Heart left ventricle (tissue), 16 donors: ENCODE data around the gene HOXD10. TPM values are rescaled to one million over a fixed set of nuclear protein-coding genes. Genes with fewer than 3 reads are reported as not detected.

ENCODE experiments used
- ATAC-seq, 4 donors: fragments of 200-7000 bp; cut with Tn5 transposase; one replicate each; pipeline ENCODE4 v1.9.1; 2020 to 2022; ENCODE audit warnings: moderate library complexity in 4 of 4, mild to moderate bottlenecking in 3 of 4, moderate number of reproducible peaks in 1 of 4
- DNase-seq, 5 donors: peaks; one replicate each; pipeline ENCODE4 v3.0.0-alpha.2; 2020
- H3K27ac ChIP-seq, 12 donors: fragments of 200-600 bp; sonication (generic) in 4 of 12; one replicate each; pipeline versions ENCODE4 v1.5.0 to v1.8.0; 2016 to 2022; ENCODE audit warnings: mild to moderate bottlenecking in 2 of 12
- H3K27me3 ChIP-seq, 9 donors: fragments of 200-600 bp; sonication (generic) in 2 of 9; one replicate each; pipeline versions ENCODE4 v1.5.1 to v1.8.0; 2016 to 2022; ENCODE audit warnings: mild to moderate bottlenecking in 3 of 9
- H3K36me3 ChIP-seq, 9 donors: fragments of 200-600 bp; sonication (generic) in 2 of 9; one replicate each; pipeline versions ENCODE4 v1.5.0 to v1.8.0; 2018 to 2022; ENCODE audit warnings: mild to moderate bottlenecking in 2 of 9
- H3K4me1 ChIP-seq, 12 donors: fragments of 200-600 bp; sonication (generic) in 4 of 12; one replicate each; pipeline versions ENCODE4 v1.5.0 to v1.8.0; 2016 to 2022; ENCODE audit warnings: mild to moderate bottlenecking in 3 of 12
- H3K4me3 ChIP-seq, 12 donors: fragments of 200-600 bp; sonication (generic) in 4 of 12; one replicate each; pipeline versions ENCODE4 v1.5.0 to v1.8.0; 2017 to 2022; ENCODE audit warnings: mild to moderate bottlenecking in 9 of 12, moderate library complexity in 4 of 12
- H3K9me3 ChIP-seq, 12 donors: fragments of 200-600 bp; sonication (generic) in 4 of 12; one replicate each; pipeline versions ENCODE4 v1.5.0 to v1.8.0; 2016 to 2022; ENCODE audit warnings: mild to moderate bottlenecking in 1 of 12
- POLR2A ChIP-seq, 2 donors: fragments of 450-650 bp; IDR thresholded peaks; one replicate each; pipeline ENCODE4 v1.6.1; 2017; ENCODE audit warnings: antibody characterized with exemption in 2 of 2, mild to moderate bottlenecking in 2 of 2, moderate library complexity in 2 of 2
- WGBS, 4 donors: extraction: QIAGEN DNeasy Blood & Tissue Kit in 2 of 4; methylation state at CpG; one replicate each; pipeline versions ENCODE4 v1.1.5 to v1.1.7; 2013 to 2018; 5-methylcytosine and 5-hydroxymethylcytosine counted together
- intact Hi-C, 10 donors: fragments of 100-400 bp; cut with DNase I; formaldehyde crosslinking; loops; one replicate each; pipeline versions ENCODE4 v1.11.1 to v1.14.2; 2022
- polyA plus RNA-seq, 2 donors: library from polyadenylated mRNA; stranded (reverse); fragments of 200-250 nt; gene quantifications; one replicate each; pipeline ENCODE4 v1.2.3, GENCODE V29; 2013
- total RNA-seq, 9 donors: library from RNA; depleted of rRNA in 2 of 9; stranded (reverse); fragments of >200 nt in 2 of 9; fragmentation: NEBNext Ultra II Directional in 3 of 9; extraction: Animal tissue kit (Norgen Biotek cat#: 25700) in 3 of 9; gene quantifications; one replicate each; pipeline versions ENCODE4 v1.1.0 to v1.2.4, GENCODE V29; 2016 to 2023
- TF ChIP-seq, protein P1 (sequence below), 12 donors: fragments of 200-600 bp; sonication (generic) in 4 of 12; IDR thresholded peaks; one replicate each; pipeline versions ENCODE4 v1.5.0 to v1.8.0; 2018 to 2022; ENCODE audit warnings: antibody characterized with exemption in 12 of 12, mild to moderate bottlenecking in 5 of 12
- donor health status: ischemic (EF 13 %, LVEDD 7.1; RV severe dilation, severe dysfunction).
- donor health status: healthy with polysubstance abuse.
- donor health status: DM: no; HTN: yes; CAD: no.
- donor health status: DM: no; HTN: no; CAD: no.
- donor health status: ischemic (EF 25% LVEDD 6.9; RV normal size, moderate dysfunction).
- donor health status: ischemic (EF 25% LVEDD 5.7; RV mildly dilated, moderate dysfunction).
- donor health status: healthy.
- donor health status: DM: yes; HTN: yes; CAD: no.
- donor health status: ischemic (EF 35%, LVEDD 5.7; RV mildly dilated, moderate dysfunction).
- donor health status: nonischemic (EF 11% LVEDD 7.7; RV severe dilation, severe dysfunction).
- donor health status: DM: yes; HTN: yes; CAD: no.
- donor health status: PGD.
- donor health status: ischemic (EF 29% LVEDD 5.4; RV normal size, mild dysfunction).
- donor health status: nonischemic (EF 23%, LVEDD 6.1; RV moderate dilation, normal function).

The HOXD10 gene
- total and polyA plus RNA-seq, 11 donors = 0.03 to 0.43 TPM; not detected in 9

DNA sequence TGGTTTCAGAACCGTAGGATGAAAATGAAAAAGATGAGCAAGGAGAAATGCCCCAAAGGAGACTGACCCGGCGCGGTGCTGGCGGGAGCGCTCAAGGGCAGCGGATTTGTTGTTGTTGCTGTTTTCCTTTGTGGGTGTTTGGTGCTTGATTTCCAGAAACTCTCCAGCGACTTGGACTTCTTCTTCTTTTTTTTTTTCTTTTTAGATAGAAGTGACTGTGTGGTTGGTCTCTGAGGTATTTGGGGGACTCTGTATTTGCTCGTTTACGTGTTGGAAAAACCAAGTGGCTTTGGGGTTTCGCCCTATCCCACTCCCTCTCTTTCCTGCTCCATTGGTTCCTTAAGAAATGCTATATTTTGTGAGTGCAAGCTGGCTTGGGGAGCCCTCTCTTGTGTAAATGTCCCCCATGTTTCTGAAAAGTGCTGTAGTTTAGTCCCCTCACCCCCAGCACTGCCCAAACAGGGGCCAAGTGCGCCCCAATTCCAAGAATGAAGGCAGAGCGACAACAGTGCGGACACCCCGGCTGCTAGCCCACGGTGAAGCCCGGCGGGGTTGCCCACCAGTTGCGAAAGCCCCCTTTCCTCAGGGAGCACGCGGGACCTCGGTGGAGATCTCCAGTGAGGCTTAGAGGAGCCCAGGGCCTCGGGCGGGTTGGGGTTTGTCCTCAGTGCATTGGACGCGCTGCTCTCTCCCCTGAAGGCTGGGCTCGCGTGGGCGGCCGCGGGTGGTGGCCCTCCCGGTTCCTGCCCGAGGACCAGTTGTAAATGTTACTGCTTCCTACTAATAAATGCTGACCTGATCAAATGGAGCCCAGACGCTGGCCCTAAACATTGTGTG is 7.8 kb downstream of the HOXD10 start:
- Histone ChIP-seq H3K36me3 (no peaks in the 10 kb centered on the region), H3K9me3 (no peaks in the 10 kb centered on the region), H3K4me3 (no peak overlapping the region), H3K27ac (no peak overlapping the region), H3K4me1 (peaks cover 1 to 33% (median 19%) of the 10 kb centered on the region in 12 donors), H3K27me3 (peaks cover 77 to 100% (median 98%) of the 10 kb centered on the region in 9 donors)
- no peak for ATAC-seq
- intact Hi-C loops = loop anchor here in 3 of 10 donors (10.0 kb wide), 1 partner anchor 690 kb away; no protein-coding TSS in a partner anchor
- TF ChIP-seq, protein P1, sequence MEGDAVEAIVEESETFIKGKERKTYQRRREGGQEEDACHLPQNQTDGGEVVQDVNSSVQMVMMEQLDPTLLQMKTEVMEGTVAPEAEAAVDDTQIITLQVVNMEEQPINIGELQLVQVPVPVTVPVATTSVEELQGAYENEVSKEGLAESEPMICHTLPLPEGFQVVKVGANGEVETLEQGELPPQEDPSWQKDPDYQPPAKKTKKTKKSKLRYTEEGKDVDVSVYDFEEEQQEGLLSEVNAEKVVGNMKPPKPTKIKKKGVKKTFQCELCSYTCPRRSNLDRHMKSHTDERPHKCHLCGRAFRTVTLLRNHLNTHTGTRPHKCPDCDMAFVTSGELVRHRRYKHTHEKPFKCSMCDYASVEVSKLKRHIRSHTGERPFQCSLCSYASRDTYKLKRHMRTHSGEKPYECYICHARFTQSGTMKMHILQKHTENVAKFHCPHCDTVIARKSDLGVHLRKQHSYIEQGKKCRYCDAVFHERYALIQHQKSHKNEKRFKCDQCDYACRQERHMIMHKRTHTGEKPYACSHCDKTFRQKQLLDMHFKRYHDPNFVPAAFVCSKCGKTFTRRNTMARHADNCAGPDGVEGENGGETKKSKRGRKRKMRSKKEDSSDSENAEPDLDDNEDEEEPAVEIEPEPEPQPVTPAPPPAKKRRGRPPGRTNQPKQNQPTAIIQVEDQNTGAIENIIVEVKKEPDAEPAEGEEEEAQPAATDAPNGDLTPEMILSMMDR (IDR thresholded peaks at IDR 0.05) = no peak
- TF ChIP-seq POLR2A (IDR thresholded peaks at IDR 0.05) = no peak
- WGBS, 4 donors = 10 to 29% (median 19%) methylated on average over 15 to 34 of the region's 34 CpGs
- DNase-seq = no peak

DNA sequence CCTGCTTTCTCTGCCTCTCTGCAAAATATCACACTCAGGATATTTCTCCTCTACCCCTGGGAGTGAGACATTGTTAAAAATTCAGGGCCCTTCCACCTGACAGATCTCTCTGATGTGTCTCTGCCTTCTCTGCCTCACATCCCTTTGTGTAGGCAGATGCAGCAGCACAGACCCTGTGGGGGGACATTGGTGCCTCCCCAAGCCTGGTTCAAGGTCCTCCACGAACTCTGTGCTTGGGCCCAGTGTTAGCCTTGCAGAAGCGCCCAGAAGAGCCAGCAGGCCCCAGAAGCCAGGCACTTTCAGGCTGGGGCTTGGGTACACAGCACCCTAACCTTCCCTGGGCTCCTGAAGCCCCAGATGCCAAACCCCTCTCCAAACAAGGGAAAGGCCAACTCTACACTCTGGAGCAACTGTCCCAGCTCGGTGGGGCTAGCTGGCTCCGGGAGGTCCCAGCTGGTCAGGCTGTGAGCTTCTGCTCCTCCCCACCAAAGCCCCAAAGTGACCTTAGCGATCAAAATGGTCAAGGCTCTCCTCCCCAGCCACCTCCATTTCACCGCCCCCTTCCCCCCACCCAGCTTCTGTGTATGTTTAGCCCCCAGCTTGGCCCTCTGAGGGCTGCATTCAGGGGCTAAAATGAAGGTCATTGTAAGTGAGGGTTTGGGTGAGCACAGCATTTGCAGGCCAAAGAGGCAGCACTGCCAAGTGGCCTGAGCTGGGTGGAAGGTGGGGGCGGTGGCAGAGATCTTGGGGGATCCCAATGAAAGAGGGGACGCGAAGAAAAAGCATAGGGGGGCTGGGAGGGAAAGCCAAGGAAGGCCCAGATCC is 8.6 kb downstream of the HOXD10 start:
- WGBS, 4 donors = 29 to 34% (median 33%) methylated on average over 8 to 9 of the region's 9 CpGs
- Histone ChIP-seq H3K27ac (no peak overlapping the region), H3K4me1 (peaks cover 4 to 42% (median 21%) of the 10 kb centered on the region in 12 donors), H3K36me3 (no peaks in the 10 kb centered on the region), H3K27me3 (peaks cover 79 to 100% (median 94%) of the 10 kb centered on the region in 9 donors), H3K9me3 (no peaks in the 10 kb centered on the region), H3K4me3 (no peak overlapping the region)
- intact Hi-C loops = loop anchor here (5.0 to 10.0 kb wide), 10 partner anchors 327 to 1022 kb away; no protein-coding TSS in a partner anchor
- ATAC-seq (no peak), DNase-seq (no peak)
- TF ChIP-seq, protein P1 (IDR thresholded peaks at IDR 0.05) = no peak
- TF ChIP-seq POLR2A (IDR thresholded peaks at IDR 0.05) = no peak

DNA sequence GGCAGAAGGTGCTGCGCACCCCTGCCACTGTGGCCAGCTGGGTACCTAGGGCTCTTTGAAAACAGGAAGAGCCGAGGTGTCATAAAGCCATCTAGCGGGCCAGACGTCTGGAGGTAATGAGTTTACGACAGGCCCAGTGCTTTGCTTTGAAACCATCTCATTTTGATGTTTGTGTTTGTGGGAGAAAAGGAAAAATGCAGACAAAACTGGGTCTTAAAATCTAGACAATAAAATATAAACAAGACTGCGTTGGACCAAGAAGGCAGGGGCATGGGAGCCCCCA is 9.1 kb downstream of the HOXD10 start:
- Histone ChIP-seq H3K27me3 (peaks cover 79 to 100% (median 94%) of the 10 kb centered on the region in 9 donors), H3K9me3 (no peaks in the 10 kb centered on the region), H3K36me3 (no peaks in the 10 kb centered on the region), H3K27ac (no peak overlapping the region), H3K4me3 (no peak overlapping the region), H3K4me1 (peaks cover 4 to 47% (median 23%) of the 10 kb centered on the region in 12 donors)
- DNase-seq (no peak), ATAC-seq (no peak)
- 19 to 45% (median 35%) methylated on average over 6 of the region's 6 CpGs for WGBS, 4 donors
- intact Hi-C loops = loop anchor here (1.0 to 10.0 kb wide), 13 partner anchors 327 to 1023 kb away; no protein-coding TSS in a partner anchor
- TF ChIP-seq POLR2A (IDR thresholded peaks at IDR 0.05) = no peak
- TF ChIP-seq, protein P1 (IDR thresholded peaks at IDR 0.05) = no peak
